ENCODE measurements around the gene CCDC160.

DNA sequence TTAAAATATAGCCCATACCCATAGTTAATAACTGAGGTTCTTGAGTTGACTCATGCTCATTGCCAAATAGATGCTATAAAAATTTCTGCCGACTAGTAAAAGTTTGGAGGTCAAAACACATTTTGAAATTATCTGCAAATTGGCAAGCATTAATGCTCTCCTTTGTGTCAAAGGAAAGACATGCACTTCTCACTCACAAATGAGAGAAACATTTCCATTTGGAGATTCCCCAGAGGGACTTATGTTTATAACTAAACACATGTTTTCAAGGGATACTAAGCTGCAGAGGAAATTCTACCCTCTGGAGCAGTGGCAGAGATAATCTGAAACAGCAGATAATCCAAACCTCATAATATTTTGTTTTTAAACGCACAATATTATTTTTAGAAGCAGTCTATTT lies 45.7 kb upstream of the CCDC160 start:
- TF ChIP-seq, protein P1, sequence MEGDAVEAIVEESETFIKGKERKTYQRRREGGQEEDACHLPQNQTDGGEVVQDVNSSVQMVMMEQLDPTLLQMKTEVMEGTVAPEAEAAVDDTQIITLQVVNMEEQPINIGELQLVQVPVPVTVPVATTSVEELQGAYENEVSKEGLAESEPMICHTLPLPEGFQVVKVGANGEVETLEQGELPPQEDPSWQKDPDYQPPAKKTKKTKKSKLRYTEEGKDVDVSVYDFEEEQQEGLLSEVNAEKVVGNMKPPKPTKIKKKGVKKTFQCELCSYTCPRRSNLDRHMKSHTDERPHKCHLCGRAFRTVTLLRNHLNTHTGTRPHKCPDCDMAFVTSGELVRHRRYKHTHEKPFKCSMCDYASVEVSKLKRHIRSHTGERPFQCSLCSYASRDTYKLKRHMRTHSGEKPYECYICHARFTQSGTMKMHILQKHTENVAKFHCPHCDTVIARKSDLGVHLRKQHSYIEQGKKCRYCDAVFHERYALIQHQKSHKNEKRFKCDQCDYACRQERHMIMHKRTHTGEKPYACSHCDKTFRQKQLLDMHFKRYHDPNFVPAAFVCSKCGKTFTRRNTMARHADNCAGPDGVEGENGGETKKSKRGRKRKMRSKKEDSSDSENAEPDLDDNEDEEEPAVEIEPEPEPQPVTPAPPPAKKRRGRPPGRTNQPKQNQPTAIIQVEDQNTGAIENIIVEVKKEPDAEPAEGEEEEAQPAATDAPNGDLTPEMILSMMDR (conservative IDR thresholded peaks at IDR 0.05), result no peak
- no peak for TF ChIP-seq EZH2 (IDR thresholded peaks at IDR 0.05; ENCODE audit: low read depth)
